Hippocampal formation (tissue), 2 donors: ENCODE measurements around the gene GRID2.

Source experiments
- DNase-seq, 2 donors: peaks; one replicate each; lab custom pipeline; 2025; lab: John Stamatoyannopoulos, UW

GRID2 gene

DNA sequence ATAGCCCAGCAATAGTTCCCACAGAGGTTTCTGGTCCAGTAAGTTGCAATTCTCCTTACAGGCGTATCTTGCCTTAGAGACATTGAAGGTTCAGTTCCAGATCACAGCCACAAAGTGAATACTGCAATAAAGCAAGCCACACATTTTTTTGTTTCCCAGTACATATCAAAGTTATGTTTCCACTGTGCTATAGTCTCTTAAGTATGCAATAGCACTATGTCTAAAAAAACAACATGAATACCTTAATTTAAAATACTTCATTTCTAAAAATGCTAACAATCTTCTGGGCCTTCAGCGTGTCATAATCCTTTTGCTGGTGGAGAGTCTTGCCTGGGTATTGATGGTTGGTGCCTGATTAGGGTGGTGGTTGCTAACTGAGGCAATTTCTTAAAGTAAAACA, 659.1 kb downstream of the GRID2 start:
- DNase-seq: no peak

DNA sequence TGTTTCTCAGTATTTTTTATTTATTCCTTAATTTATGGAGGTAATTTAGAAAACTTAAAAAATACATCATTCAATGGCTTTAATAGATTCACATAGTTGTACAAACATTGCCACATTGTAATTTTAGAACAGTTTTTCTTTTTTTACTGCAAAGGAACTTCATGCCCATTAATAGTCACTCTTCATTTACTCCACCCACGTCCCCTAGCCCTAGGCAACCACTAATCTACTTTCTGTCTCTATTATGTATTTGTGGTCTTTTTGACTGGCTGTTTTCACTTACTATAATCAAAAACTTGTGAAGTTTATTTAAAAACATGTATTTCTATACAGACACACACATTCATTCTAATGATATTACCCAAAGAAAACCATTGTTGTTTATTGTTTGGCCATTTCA, 664.8 kb downstream of the GRID2 start:
- no peak for DNase-seq

DNA sequence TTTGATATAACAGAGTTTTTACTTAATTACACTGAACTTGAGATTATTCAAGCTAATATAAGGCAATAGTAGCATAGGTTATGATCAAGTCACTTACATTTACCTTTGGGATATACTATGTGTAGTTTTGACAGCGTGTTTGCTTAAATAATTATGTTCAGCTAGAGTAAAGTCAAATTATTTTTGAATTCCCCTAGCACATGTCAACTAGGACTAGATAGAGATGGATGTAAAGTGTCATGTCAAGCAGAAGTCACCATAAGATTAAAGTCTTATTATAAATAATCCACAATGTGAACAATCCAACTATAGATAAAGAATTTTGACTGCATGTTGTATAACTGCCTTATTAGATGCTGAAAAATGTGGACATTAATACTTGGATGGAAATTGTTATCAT, 665.2 kb downstream of the GRID2 start:
- no peak for DNase-seq

DNA sequence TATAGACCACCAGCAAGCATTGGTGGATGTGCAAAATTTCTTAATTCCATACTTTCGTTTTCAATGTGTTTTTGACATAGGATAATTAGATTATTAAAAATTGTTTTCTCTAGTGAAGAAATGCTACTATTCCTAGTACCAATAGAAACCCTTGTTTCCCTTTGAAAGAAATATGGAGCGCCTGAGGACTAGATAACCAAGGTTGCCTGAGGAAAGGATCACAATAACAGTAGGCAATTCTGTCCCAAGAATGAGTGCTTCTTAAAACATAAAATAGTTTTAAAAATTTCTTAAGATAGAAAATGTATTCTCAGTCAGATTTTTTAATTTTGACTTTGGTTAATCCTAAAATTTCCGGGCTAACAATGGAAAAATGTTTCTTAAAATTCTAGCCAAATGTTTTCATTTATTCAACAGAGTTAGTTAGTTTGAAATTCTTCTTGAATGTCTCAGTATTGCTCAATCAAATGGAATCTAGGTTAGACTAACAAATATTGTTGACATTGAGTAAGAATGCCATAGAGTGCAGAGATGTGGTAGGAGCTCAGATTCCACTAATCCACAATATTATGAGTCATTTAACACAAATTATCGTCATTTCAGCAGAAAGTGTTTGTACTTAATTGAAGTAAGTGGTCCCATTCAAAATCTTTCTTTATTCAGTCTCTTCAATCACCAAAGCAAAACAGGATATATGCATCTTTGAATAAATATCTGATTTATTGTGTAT, 666.0 kb downstream of the GRID2 start:
- no peak for DNase-seq

DNA sequence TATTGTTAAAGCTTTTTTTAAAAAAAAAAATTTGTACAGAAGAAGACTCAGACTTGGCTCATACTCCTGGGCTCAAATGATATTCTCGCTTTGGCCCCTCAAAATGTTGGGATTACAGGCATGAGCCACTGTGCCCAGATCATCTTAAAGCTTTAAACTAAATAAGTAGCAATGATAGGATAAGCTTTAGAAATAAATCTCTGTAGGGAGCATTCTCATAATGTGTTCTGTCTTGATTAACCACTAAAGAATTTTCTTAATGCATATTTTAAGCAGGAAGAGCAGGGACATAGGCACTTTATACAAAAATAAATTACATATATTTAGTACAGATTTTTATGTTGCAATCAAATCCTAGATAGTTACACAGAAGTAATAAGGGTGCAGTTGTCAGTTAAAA, 667.2 kb downstream of the GRID2 start:
- no peak for DNase-seq

DNA sequence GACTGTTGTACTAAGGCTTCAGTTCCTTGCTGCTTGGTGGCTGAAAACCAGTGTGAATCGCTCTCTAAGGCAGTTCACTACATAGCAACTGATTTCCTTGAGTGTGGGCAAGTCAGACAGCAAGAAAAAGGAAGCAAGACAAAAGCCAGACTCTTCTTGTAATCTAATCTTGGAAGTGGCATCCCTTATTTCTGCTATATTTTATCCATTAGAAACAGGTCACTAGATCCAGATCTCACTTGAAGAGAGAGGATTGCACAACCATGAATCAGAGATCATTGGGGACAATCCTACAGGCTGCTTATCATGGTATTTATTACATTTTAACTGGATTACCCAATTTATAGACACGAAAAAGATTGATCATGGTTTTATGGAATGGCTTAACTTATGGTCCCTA, 684.5 kb downstream of the GRID2 start:
- DNase-seq: no peak

DNA sequence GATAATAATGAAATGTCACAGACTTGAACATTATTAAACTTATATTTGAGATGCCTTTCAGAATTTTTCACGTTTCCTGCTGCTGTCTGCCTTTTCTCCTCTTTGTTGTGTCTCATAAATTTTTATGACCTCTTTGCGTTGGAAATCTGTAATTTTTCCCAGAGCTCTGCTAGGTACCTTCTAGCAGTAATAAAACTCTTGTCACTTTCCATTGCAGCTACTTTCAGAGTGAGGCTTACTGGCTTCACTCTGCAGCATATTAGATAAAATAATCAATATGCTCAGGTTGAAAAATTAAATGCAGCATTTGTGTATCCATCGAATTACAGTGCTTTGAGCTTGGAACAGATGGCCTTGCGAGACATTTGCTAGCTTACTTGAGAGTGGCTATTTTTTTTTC, 689.0 kb downstream of the GRID2 start:
- DNase-seq: no peak

DNA sequence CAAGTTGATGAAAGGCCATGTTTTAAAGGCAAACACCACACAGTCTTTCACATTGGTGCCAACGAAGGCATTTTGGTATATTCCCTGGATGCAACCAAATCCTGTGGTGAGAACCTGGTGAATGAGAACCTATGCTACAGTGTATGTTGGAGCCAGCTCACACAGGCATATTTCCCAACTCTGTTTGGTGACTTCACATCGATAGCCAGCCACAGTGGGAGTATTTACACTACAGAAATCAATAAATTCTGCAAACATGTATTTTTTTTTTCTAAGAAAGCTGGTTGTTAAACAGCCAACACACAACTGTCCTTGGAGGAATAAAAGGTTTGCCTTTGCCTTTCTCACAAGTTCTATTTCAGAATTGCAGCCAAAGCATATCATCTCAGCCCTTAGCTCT, 691.0 kb downstream of the GRID2 start:
- DNase-seq: no peak

DNA sequence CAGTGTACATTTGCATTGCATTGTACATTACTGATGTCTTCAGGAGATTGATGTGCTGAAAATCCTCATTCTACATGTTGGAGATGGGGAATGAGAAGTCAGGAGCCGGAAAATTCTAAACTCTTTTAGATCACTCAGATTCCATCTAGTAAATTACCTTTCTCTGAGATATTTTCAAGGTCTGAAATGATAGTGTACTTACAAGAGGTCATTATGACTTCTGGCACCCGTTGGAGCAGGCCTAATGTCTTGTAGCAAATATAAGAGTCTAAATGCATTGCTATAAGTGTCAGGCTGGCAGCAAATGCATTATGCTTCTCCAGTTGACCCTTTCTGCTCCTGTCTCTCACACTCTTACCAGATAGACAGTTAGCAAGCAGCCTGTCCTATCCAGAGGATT, 692.8 kb downstream of the GRID2 start:
- no peak for DNase-seq

DNA sequence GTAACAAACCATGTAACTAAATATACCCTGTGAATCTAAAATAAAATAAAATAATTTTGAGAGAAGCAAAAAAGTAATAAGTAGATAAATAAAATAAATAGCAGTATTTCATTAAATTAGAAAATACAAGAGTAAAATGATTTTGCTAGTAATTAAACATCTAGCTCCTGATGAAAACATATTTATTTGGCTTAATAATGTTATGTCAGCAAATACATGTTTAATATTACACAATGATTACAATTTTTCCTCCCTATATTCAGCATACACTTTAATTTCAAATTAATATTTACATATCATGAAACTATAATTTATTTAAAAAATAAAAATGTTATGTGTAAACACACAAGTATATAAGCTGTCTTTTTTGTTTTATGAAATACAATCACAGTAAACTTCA, 697.1 kb downstream of the GRID2 start:
- no peak for DNase-seq

DNA sequence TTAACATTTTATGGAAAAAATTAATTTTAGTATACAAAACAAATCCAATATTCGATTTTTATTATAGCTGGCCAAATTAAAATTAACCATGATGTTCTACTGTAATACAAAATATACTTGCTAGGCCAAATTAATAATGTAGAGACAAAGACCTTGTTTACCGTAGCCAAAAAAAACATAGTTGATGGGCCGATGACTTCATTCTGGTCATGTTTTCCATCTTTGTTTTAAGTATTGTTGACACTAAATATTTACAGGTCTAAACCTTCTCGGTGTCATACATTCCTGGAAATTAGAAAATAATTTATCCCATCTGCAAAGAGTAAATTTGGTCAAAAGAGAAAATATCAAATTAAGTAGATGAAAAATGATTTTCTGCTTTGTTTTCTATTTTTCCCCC, 698.5 kb downstream of the GRID2 start:
- no peak for DNase-seq

DNA sequence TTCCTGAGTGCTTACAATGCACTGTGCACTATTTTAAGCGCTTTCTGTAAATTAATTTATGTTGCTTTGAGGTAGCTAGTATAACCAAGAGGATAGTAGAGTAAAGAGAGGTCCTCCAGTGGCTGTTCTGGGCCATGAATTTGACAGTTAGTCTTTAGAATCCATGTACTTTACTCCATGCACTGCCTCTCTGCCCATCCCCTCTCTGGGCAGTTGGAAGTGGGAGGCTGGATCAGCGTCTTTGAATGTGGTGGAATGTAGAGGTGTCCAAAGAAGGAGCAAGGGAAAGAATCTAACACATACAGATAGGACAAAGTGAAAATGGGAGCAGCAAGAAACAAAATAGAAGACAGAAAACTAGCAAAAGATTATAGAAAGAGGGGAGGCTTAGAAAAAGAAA, 712.6 kb downstream of the GRID2 start:
- DNase-seq: no peak

DNA sequence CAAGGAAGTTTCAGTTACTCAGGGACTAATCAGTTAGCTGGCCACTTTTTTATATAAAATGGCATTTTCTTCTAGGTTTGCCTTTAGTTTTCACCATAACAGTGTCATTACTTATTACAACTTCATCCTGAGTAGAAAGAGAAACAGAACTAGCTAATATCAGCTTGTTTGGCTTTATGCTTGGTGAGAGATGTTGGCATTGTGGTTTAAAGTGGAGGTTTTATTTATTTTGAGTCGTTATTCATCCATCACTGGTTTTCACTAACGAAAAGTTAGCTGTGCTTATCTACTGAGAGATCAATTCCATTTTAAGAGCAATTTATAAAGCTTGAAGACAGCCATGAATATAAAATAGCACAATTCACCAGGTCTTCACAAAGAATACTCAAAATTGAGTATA, 714.5 kb downstream of the GRID2 start:
- no peak for DNase-seq

DNA sequence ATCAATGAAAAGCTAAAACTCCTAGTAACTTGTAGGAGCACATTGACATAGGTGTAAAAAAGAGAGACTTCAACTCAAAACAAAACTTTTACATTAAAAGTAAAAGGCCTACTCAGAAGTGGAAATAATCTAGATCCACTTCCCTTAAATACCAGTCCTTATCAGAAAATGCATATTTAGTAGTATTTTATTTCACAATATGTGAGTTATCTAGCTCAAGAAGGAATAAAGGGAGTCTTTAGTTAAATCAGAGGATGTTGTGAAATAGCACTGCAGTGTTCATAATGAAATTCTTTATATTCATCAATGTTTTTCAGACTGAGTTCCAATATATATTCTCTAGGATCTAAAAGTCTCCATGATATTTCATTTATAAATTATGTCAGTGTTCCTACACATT, 715.0 kb downstream of the GRID2 start:
- DNase-seq: no peak

DNA sequence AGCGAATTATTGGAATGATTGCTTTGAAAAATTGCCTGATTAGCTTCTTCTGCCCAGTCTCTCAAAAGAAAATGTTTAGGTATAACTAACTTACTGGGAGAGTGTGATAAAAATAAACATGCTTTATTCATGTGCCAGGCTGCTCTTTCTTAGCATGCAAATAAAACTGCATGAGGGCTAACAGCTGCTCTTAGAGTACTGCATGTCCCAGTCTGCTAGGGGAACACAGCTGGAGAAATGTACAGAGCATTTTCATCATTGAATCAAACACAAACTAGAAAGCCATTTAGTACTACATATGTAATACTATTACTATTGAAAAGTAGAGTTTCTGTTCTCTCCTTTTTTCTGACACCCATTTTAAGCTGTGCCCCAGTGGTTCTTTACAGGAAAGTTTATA, 726.0 kb downstream of the GRID2 start:
- DNase-seq: no peak

DNA sequence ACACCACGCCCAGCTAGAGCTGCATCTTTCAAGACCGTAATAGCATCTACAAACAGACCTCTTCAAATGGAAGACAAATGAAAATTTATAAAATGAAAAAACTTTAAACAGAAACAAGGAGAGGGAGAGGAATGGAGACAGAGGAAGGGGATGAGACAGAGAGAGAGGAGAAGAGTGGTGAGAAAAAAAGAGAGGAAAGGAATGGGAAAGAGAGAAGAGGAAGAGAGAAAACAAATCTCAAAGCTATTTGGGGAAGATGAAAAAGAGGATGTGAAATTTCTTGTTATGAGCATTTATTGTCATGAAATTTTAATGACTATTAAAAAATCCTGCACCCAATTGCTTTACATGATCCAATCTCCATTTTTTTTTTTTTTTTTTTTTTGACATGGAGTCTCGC, 726.9 kb downstream of the GRID2 start:
- no peak for DNase-seq

DNA sequence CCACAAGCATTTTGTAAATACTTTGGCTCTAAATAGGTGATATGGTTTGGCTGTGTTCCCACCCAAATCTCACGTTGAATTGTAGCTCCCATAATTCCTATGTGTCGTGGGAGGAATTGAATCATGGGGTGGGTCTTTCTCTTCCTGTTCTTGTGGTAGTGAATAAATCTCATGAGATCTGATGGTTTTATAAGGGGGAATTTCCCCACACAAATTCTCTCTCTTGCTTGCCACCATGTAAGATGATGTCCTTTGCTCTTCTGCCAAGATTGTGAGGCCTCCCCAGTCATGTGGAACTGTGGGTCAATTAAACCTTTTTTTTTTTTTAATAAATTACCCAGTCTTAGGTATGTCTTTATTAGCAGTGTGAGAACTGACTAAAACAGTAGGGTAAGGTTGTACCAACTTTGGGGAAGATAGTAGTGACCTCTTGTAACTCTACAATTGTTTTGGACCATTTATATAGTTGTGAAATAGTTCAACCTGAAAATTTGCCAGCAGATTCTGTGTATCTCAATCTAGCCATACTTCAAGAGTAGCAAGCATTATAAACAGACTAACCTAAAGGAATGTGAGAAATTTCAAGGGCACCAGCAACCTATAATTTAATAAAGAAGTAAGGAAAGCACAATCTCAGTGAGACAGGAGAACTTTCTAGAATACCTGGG, 727.8 kb downstream of the GRID2 start:
- no peak for DNase-seq

DNA sequence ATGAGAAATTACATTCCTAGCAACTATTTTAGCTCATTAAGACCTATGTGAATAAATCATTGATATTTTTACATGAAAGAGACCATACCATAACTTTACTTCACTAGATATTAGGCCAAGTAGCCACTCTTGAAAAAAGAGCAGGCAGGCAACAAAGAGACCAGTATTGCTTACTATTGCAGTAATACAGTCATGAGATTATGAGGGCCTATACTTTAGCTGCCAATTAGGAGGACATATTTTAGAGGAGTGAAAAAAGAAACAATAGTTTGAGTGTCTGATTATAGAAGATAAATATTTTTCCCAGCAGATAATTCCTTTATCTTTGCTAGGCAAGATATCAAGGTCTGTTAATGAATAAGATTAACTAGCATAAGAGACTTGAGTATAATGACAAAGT, 739.0 kb downstream of the GRID2 start:
- DNase-seq: no peak

DNA sequence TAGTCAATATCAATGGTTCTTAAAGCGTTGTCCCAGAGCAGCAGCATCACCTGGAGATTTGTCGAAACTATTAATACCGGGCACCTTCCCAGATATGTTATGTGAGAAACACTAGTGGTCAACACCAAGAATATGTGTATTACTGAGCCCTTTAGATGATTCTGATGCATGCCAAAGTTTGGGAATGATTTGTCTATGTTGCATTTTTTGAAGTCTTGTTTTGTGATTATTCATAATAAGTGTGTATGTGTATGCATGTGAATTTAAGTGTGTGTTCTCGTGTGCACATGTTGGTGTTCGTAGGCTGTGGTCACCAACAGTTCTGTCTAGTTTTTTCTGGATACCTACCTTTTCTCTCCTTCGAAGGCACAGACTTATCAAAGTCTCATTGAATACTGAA, 749.4 kb downstream of the GRID2 start:
- DNase-seq: no peak

DNA sequence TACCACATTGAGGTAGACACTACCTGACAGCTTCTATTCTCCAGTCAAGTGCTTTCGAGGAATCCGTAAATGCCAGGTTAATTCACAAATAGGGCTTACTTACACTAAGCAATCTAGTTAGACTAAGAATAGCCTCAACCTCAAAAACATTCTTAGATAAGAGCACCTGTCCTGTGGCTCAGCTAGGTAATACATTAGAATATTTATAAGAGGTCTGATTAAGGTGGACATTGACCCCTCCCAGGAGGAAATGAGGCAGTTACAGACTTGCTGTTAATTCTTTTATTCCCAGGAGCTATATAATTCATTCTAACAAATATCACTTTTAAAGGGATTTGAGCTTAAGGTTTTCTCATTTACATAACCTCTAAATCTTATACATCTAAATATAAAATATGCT, 758.1 kb downstream of the GRID2 start:
- DNase-seq: no peak

DNA sequence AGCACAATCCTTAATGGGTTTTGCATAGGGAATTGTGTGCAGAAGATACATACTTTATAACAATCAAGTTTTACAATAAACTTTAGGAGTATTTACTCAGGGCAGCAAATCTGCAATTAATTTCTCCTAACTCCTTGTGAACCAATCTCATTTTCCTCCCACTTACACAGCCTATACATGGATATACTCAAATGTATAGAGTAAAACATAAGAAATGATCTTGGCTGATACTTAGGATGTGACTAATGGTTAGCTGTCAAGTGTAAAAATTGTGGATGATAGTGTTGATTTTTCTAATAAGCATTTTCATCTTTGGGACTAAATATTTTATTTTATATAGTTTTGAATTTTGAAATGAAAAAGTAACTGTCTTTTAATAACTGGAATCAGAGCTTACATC, 759.6 kb downstream of the GRID2 start:
- no peak for DNase-seq

DNA sequence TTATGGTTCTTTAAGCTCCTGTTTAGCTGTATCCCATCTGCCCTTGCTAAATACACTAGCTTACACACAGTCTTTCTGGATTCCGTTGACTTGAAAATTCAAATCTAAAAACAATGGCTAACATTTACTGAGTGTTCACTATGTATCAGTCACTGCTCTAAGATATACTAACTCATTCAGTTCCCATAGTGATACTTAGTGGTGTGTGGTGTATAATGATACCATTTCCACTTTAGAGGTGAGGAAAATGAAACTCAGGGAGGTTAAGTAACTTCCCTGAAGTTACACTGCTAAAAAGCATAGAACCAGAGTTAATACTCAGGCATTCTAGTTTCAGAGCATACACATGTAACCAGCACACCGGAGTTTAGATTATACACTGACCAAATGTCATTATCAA, 762.0 kb downstream of the GRID2 start:
- DNase-seq: no peak

DNA sequence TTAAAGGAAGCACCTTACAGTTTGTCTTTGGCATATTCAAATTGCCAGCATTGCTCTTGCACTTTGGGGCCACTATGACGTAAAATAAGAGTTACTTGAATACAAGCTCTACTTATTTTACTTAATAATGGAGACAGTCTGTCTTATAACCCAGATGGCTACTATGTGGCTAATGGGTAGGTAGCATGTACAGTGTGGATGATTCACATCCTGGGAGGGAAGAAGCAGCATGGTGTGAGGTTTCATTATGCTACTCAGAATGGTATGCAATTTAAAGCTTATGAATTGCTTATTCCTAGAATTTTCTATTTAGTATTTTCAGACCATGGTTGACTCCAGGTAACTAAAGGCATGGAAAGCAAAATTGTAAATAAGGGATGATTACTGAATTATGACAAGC, 763.0 kb downstream of the GRID2 start:
- no peak for DNase-seq

DNA sequence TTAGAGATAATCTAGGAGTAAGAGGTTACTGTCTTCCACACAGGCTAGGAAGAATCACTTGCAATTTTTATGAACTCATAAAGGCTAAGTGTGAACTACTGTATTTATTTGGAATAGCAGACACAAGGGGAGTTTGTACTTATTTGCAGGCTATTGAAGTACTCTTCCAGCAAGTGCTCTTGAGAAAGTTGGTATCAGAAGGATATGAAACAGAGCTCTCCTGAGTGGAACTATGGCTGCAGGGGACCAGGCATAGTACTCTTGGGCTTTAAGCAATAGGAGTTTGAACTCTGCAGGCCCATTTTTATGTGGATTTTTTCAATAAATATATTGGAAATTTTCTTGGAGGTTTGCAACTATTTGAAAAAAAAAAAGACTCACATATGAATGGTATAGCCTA, 768.5 kb downstream of the GRID2 start:
- DNase-seq: no peak
